Mesendoderm (in vitro differentiated cells): ENCODE data around the gene KLHL14. TPM values are rescaled to one million over a fixed set of nuclear protein-coding genes. Genes with fewer than 3 reads are reported as not detected.

Experiments
- DNase-seq: peaks from one replicate; pipeline ENCODE4 v3.0.0; 2013
- H2AK5ac ChIP-seq: 2 replicates; pipeline ENCODE4 v1.6.1; 2013; ENCODE audit warnings: low read length, inconsistent platforms
- H2BK120ac ChIP-seq: 2 replicates; pipeline ENCODE4 v1.6.1; 2013; ENCODE audit warnings: low read depth, mild to moderate bottlenecking, low read length, moderate library complexity, mixed read lengths
- H2BK15ac ChIP-seq: replicated peaks from 2 replicates; pipeline ENCODE4 v1.6.1; 2013; ENCODE audit warnings: low read depth, mild to moderate bottlenecking, moderate library complexity
- H2BK5ac ChIP-seq: 2 replicates; pipeline ENCODE4 v1.6.1; 2013; ENCODE audit warnings: low read length, inconsistent platforms
- H3K18ac ChIP-seq: 2 replicates; pipeline ENCODE4 v1.6.1; 2013; ENCODE audit warnings: mild to moderate bottlenecking, low read length, mixed read lengths
- H3K23ac ChIP-seq: one replicate; pipeline ENCODE4 v1.6.1; 2013; ENCODE audit warnings: low read length
- H3K27ac ChIP-seq: 2 replicates; pipeline ENCODE4 v1.5.1; 2013; ENCODE audit warnings: low read depth, mild to moderate bottlenecking, inconsistent platforms, low read length, moderate library complexity
- H3K27me3 ChIP-seq: 2 replicates; pipeline ENCODE4 v1.6.1; 2013; ENCODE audit warnings: low read length, control low read depth, mild to moderate bottlenecking, inconsistent platforms; ENCODE audit not compliant: insufficient read depth, poor library complexity
- H3K36me3 ChIP-seq: 2 replicates; pipeline ENCODE4 v1.6.1; 2013; ENCODE audit warnings: low read length, inconsistent platforms; ENCODE audit not compliant: control insufficient read depth, insufficient read depth
- H3K4ac ChIP-seq: one replicate; pipeline ENCODE4 v1.6.1; 2013; ENCODE audit warnings: low read depth, mild to moderate bottlenecking, low read length, moderate library complexity
- H3K4me1 ChIP-seq: 2 replicates; pipeline ENCODE4 v1.6.1; 2013; ENCODE audit warnings: low read depth, low read length, inconsistent platforms; ENCODE audit not compliant: control insufficient read depth
- H3K4me2 ChIP-seq: 2 replicates; pipeline ENCODE4 v1.6.1; 2013; ENCODE audit warnings: low read length
- H3K4me3 ChIP-seq: 2 replicates; pipeline ENCODE4 v1.5.1; 2013; ENCODE audit warnings: mild to moderate bottlenecking, low read length
- H3K56ac ChIP-seq: one replicate; pipeline ENCODE4 v1.6.1; 2013; ENCODE audit warnings: low read length
- H3K79me1 ChIP-seq: 2 replicates; pipeline ENCODE4 v1.6.1; 2013; ENCODE audit warnings: low read length, inconsistent platforms
- H3K79me2 ChIP-seq: 2 replicates; pipeline ENCODE4 v1.6.1; 2013; ENCODE audit warnings: mild to moderate bottlenecking, low read length; ENCODE audit not compliant: control insufficient read depth, insufficient read depth
- H3K9ac ChIP-seq: 2 replicates; pipeline ENCODE4 v1.6.1; 2013; ENCODE audit warnings: low read length, inconsistent platforms
- H4K5ac ChIP-seq: one replicate; pipeline ENCODE4 v1.6.1; 2013; ENCODE audit warnings: low read length
- H4K8ac ChIP-seq: one replicate; pipeline ENCODE4 v1.6.1; 2013; ENCODE audit warnings: low read depth, mild to moderate bottlenecking, control low read depth, low read length, moderate library complexity
- WGBS: extraction: QIAGEN DNeasy Blood & Tissue Kit; methylation state at CpG from one replicate; pipeline ENCODE4 v1.1.7; 2013; ENCODE audit warnings: low lambda C conversion rate, missing lambda C conversion rate; ENCODE audit not compliant: insufficient coverage; ENCODE audit errors: extremely low coverage; 5-methylcytosine and 5-hydroxymethylcytosine counted together
- small RNA-seq: library from polyadenylated mRNA; stranded (forward); fragments of <200 nt; extraction: miRNeasy Mini kit (QIAGEN cat#:217004); gene quantifications from one replicate; pipeline ENCODE3, GENCODE V24; 2013; ENCODE audit not compliant: insufficient read depth

Gene KLHL14

GRCh38 chr18:32629981-32630700, 142.7 kb downstream of the KLHL14 start:
- no peak for DNase-seq
- no CpG with 5 or more reads among the region's 16 CpGs for WGBS
- H3K18ac ChIP-seq, result no peak overlapping the region
- no peak overlapping the region for H2BK15ac ChIP-seq
- H4K8ac ChIP-seq, result no peak overlapping the region
- H3K36me3 ChIP-seq, result no peaks in the 10 kb centered on the region
- H3K27me3 ChIP-seq, result no peaks in the 10 kb centered on the region
- H2AK5ac ChIP-seq, result no peak overlapping the region
- H3K4me2 ChIP-seq, result no peak overlapping the region
- H2BK120ac ChIP-seq, result no peak overlapping the region
- no peak overlapping the region for H3K56ac ChIP-seq
- H3K79me1 ChIP-seq, result no peaks in the 10 kb centered on the region
- no peaks in the 10 kb centered on the region for H3K4me1 ChIP-seq
- H3K23ac ChIP-seq, result no peak overlapping the region
- no peak overlapping the region for H3K4ac ChIP-seq
- H4K5ac ChIP-seq, result no peak overlapping the region
- H3K4me3 ChIP-seq, result no peak overlapping the region
- no peak overlapping the region for H3K9ac ChIP-seq
- H3K27ac ChIP-seq, result no peak overlapping the region
- H3K79me2 ChIP-seq, result no peaks in the 10 kb centered on the region
- H2BK5ac ChIP-seq, result no peak overlapping the region

- no peak overlapping the region for H4K8ac ChIP-seq
- H3K9ac ChIP-seq, result no peak overlapping the region
- H3K27ac ChIP-seq, result no peak overlapping the region
- no peak overlapping the region for H2AK5ac ChIP-seq
- H4K5ac ChIP-seq, result no peak overlapping the region
- no peak overlapping the region for H2BK120ac ChIP-seq
- no peaks in the 10 kb centered on the region for H3K27me3 ChIP-seq
- no peaks in the 10 kb centered on the region for H3K79me2 ChIP-seq
- WGBS, result no CpG with 5 or more reads among the region's 2 CpGs
- no peak overlapping the region for H3K56ac ChIP-seq
- no peak overlapping the region for H2BK15ac ChIP-seq
- H3K4me2 ChIP-seq, result no peak overlapping the region
- no peaks in the 10 kb centered on the region for H3K79me1 ChIP-seq
- H2BK5ac ChIP-seq, result no peak overlapping the region
- H3K18ac ChIP-seq, result no peak overlapping the region
- H3K23ac ChIP-seq, result no peak overlapping the region
- DNase-seq, result peak; percentile 5
- H3K4ac ChIP-seq, result no peak overlapping the region
- H3K4me3 ChIP-seq, result no peak overlapping the region
- H3K4me1 ChIP-seq, result no peaks in the 10 kb centered on the region
- no peaks in the 10 kb centered on the region for H3K36me3 ChIP-seq
Observed at GRCh38 chr18:32629292-32629691, 143.5 kb downstream of the KLHL14 start.

DNA sequence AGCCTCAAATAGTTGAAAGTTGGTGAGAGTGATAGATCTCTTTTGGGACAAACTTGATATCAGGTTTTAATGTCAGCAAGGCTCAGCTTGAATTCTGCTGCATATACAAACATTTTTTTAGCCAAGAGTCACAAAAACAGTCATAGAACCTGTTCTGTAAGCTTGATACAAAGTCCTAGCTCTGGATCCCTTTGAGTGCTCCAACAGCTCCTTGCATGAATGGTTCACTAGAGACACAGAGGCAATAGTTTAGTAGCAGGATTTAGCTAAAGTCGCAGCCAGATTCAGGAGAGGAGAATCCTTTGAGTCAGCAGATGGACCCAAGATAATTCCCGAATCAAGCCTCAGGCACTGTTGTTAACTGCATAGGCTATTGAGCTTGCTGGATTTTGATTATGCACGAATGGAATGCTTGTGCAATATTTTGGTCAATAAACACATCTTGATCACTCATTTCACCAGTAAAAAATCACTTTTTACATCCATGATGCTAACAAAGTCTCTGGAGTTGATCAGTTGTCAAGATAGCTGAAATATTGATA, 148.6 kb downstream of the KLHL14 start:
- Histone ChIP-seq H2BK15ac (no peak overlapping the region), H2AK5ac (no peak overlapping the region), H3K4ac (no peak overlapping the region), H3K4me2 (no peak overlapping the region), H4K8ac (no peak overlapping the region), H3K4me1 (no peaks in the 10 kb centered on the region), H2BK120ac (no peak overlapping the region), H3K9ac (no peak overlapping the region), H3K56ac (no peak overlapping the region), H3K79me1 (no peaks in the 10 kb centered on the region), H4K5ac (no peak overlapping the region), H3K4me3 (no peak overlapping the region), H3K18ac (no peak overlapping the region), H3K79me2 (no peaks in the 10 kb centered on the region), H3K23ac (no peak overlapping the region), H2BK5ac (no peak overlapping the region), H3K36me3 (no peaks in the 10 kb centered on the region), H3K27me3 (no peaks in the 10 kb centered on the region), H3K27ac (no peak overlapping the region)
- DNase-seq, result no peak
- no CpG with 5 or more reads among the region's 3 CpGs for WGBS

GRCh38 chr18:32623563-32623962, 149.3 kb downstream of the KLHL14 start:
- H2BK15ac ChIP-seq, result no peak overlapping the region
- H3K56ac ChIP-seq, result no peak overlapping the region
- H2BK5ac ChIP-seq, result no peak overlapping the region
- H3K79me2 ChIP-seq, result no peaks in the 10 kb centered on the region
- no peak overlapping the region for H3K23ac ChIP-seq
- no peaks in the 10 kb centered on the region for H3K36me3 ChIP-seq
- H3K4me2 ChIP-seq, result no peak overlapping the region
- H4K5ac ChIP-seq, result no peak overlapping the region
- no peak overlapping the region for H2AK5ac ChIP-seq
- H3K79me1 ChIP-seq, result no peaks in the 10 kb centered on the region
- H3K4me1 ChIP-seq, result no peaks in the 10 kb centered on the region
- no peak overlapping the region for H3K4ac ChIP-seq
- H3K27me3 ChIP-seq, result no peaks in the 10 kb centered on the region
- DNase-seq, result no peak
- H3K27ac ChIP-seq, result no peak overlapping the region
- H2BK120ac ChIP-seq, result no peak overlapping the region
- H3K4me3 ChIP-seq, result no peak overlapping the region
- no peak overlapping the region for H4K8ac ChIP-seq
- no peak overlapping the region for H3K9ac ChIP-seq
- H3K18ac ChIP-seq, result no peak overlapping the region

Small RNA genes within 50 kb of the gene (small RNA-seq; reads per million reads assigned to genes)
- not detected for gene AC012123.2
